Measurements from ENCODE around the gene GPD1L.
"Not testable (repeated sequence)": the region's sequence is repeated elsewhere in the genome, so short reads cannot be mapped to it uniquely, and the experiment has no call there.

The GPD1L gene

DNA sequence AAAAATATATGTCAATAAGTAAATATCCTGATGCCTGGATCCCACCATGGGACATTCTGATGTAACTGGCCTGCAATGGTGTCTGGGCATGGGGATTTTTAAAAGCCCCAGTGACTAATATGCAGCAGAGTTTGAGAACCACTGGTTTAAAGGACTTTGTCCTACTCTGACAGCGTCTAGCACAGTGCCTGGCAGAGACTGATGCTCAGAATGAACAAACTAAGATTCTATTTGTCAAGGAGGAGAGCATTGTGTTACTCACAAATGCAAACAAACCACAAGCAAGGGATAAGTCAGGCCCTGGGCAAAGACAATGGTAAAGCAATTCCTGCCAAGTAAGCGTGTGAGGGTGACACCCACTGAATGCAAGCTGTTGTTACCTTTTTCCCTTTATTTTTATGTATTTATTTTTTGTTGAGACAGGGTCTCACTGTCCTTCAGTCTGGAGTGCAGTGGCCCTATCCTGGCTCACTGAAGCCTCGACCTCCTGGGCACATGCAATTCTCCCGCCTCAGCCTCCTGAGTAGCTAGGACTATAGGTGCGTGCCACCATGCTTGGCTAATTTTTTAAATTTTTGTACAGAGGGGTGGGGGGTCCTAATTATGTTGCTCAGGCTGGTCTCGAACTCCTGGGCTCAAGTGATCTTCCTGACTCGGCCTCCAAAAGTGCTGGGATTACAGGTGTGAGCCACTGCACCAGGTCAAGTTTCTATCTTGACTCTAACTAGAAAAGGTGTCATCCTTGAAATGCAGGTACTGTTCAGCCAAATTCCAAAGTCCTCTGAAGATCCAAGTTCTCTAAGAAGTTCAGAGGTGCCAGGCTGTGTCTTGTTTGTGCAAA lies 909 bp upstream of the GPD1L start:
- DNase-seq (ENCODE audit: low read depth, low spot score), result no peak

DNA sequence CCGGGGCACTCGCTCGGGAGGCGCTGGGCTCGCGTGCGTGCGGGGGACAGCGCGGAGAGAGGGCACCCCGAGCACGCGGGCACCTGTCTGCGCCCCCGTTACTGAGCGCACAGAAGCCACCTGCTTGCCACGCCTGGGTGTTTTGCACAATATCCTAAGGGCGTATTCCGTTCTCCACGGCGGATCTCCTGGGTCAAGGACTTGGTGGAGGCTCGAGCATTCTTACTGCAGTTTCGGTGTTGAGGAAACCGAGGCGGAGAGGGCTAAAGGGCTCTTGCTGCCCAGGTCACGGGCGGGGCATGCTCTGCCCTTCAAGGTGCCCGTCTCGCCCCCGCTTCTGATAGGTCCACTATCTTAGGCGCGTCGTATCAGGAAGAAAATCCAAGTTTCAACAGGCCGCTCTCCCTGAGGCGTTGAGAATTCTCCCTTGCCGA lies 526 bp downstream of the GPD1L start:
- no peak for DNase-seq (ENCODE audit: low read depth, low spot score)

DNA sequence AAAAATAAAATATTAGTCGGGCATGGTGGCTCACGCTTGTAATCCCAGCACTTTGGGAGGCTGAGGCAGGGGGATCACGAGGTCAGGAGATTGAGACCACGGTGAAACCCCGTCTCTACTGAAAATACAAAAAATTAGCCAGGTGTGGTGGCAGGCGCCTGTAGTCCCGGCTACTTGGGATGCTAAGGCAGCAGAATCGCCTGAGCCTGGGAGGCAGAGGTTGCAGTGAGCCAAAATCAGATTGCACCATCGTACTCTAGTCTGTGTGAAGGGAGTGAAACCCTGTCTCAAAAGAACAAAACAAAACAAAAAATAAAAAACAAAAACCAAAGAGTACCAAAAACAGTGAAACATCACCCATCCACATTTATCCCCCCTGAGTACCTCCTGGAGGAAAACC lies 1.8 kb downstream of the GPD1L start:
- DNase-seq (ENCODE audit: low read depth, low spot score), result not testable (repeated sequence)

DNA sequence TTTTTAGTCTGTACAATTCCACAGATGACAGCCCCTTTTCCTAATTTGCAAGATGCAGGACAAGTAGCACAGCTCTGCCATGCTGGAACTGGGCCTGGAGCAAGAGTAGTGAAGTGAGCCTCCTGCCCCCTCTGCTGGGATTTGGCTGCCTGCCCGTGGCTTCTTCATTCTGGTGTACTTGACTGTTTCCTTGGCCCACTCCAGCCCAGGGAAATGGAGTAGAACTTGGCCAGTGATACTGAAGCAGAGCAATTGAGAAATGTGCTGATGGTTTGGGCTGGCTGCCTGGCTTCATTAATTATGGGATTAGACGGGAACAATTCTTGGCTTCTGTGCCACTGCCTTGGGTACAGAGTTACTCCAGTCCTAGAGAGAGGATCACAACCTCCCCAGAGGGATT lies 2.8 kb downstream of the GPD1L start:
- DNase-seq (ENCODE audit: low read depth, low spot score), result no peak

DNA sequence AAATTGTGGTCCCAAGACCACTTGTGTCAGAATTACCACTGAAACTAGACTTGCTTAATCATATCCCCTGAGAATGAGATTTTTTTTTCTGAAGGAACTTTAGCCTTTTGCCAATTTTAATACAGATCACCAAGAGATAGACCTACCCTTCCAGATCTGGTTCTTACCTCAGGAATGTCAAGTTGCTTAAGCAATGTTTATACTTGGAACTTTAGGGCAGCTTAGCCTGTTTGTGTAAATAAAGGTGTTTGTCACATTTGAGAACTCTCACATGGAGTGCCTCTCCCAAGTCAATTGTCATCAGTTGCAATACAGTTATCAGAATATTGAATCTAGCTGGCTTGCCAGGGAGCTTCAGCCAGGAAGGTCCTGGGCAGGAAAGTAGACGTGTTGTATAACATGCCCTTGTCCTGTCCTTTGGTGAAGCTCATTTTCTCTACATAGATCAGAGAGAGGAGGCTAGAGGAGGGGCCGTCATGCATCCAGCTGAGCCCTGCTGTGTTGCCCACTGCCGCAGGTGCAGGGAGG lies 3.9 kb downstream of the GPD1L start:
- DNase-seq (ENCODE audit: low read depth, low spot score), result no peak

DNA sequence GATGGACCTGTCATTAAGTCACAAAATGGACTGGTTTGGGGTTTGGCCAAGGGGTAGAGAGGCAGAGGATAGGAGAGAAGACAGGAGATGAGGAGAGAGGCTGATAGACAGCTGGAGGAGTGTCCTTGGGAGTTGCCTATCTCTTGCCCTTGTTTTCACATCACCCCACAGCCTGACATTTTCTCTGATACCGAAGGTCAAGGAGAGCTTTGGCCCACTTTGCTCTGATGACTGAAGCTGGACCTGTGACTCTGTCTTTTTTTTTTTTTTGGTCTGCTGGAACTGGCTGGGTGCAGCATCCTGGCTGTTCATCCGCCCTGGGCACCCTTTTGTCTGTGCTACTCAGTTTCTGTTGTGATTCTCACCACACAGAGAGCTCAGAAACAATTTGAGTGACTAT lies 5.1 kb downstream of the GPD1L start:
- DNase-seq (ENCODE audit: low read depth, low spot score), result no peak

DNA sequence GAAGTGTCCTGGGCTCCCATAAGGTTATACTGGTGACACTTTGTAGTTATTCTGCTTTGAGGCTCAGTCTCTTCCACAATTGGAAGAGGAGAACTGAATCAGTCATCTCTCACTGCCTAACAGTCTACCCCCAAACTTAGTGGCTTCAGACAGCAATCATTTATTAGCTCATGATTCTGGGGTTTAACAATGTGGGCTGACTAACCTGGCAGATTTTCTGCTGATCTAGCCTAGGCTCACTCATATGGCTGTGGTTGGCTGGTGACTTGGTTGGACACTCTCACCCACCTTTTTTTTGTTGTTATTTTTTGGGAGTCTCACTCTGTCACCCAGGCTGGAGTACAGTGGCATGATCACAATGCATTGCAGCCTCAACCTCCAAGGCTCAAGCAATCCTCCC lies 7.1 kb downstream of the GPD1L start:
- DNase-seq (ENCODE audit: low read depth, low spot score), result no peak

DNA sequence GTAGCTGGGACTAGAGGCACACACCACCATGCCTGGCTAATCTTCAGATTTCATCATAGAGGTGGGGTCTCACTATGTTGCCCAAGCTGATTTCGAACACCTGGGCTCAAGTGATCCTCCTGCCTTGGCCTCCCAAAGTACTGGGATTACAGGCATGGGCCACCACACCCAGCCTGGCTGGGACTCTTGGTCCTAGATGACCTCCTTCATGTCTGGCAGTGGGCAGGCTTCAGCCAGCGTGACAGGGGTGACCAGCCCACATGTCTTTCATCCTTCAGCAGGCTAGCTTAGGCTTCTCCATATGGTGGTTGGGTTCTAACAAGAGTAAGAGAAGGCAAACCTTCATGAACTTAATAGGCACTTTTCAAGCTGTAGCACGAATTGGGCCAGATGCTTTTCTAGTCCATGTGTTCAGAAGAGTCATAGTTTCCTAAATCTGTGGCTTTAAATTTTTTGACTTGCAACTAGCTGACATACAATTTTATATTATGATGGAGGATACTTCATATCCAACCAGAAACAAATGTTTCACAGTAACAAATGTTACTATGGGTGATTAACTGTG lies 7.6 kb downstream of the GPD1L start:
- no peak for DNase-seq (ENCODE audit: low read depth, low spot score)

DNA sequence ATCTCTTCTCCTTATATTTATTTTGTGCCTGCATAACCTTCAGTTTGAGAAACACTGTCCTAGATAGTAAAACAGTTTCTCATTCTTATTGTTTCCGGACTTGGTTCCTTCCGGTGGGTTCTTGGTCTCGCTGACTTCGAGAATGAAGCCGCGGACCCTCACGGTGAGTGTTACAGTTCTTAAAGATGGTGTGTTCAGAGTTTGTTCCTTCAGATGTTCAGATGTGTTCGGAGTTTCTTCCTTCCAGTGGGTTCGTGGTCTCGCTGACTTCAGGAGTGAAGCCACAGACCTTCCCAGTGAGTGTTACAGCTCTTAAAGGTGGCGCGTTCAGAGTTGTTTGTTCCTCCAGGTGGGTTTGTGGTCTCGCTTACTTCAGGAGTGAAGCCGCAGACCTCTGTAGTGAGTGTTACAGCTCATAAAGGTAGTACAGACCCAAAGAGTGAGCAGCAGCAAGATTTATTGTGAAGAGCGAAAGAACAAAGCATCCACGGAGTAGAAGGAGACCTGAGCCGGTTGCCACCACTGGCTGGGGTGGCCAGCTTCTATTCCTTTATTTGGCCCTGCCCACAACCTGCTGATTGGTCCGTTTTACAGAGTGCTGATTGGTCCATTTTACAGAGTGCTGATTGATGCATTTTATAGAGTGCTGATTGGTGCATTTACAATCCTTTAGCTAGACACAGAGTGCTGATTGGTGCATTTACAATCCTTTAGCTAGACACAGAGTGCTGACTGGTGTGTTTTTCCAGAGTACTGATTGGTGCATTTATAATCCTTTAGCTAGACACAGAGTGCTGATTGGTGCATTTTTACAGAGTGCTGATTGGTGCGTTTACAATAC lies 8.3 kb downstream of the GPD1L start:
- DNase-seq (ENCODE audit: low read depth, low spot score), result not testable (repeated sequence)

DNA sequence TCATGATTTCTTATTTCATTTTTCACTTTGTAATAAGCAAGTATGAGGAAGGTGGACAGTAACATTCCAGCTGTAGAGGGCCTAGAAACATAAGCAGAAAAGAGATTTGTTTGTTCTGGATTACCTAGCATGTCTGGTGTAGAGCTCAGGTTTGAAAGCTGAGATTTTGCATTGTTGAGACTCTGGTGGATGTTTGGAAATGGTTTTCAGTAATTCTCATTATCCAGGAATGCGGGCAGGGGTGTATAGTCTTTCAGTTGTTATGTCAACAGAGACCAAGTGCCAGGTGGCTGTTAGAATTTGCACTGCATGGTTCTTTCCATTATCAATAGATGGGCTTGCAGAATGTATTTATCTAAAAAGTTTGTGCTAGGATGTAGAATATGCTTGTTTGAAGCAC lies 10.9 kb downstream of the GPD1L start:
- DNase-seq (ENCODE audit: low read depth, low spot score), result no peak

DNA sequence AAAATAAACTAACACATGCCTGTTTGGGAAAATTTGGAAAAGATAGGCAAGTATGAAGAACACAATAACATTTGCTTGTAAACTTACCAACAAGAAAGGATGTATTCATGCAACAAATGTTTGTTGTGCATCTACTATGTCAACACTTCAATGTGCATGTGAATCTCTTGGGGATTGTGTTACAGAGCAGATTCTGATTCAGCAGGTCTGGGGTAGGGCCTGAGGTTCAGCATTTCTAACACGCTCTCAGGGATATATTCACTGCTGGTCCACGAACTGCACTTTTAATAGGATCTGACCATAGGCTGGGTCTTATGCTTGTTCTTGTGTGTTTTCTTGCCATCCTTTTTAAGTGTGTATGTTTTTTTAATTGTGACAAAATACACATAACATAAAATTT lies 11.8 kb downstream of the GPD1L start:
- no peak for DNase-seq (ENCODE audit: low read depth, low spot score)

DNA sequence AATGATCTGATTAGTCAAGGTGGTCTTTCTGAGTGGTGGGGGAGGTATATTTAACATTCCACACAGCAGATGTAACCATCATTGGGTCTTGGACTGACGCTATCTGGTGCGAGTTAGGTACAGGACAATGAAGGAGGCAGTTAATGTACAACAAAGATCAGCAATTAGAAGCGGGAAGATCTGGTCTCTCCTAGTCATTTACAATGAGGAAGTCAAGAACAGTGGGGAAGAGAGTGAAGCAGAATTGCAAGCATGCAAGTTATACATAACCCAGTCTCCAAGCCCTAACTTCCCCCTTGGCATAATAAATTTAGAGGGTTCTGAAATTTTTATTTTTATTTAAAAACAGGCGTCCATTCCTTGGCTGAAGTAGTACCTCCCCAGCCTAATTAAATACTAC lies 14.1 kb downstream of the GPD1L start:
- no peak for DNase-seq (ENCODE audit: low read depth, low spot score)

DNA sequence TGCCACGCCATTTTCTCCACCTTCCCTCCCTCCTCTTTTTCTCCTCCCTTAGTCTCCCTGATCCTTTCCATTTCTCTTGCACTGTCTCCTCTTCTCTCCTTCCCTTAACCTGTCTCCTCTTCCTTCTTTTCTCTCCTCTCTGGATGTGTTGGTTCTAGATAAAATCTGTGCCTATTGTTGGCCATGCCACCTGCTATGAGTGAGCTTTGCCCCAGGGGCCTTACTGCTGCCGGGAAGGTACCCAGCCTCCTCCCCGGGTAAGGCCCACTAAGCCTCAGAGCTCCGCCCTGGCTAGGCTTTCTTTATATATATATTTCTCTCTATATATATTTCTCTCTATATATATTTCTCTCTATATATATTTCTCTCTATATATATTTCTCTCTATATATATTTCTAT lies 14.7 kb downstream of the GPD1L start:
- DNase-seq (ENCODE audit: low read depth, low spot score), result no peak

DNA sequence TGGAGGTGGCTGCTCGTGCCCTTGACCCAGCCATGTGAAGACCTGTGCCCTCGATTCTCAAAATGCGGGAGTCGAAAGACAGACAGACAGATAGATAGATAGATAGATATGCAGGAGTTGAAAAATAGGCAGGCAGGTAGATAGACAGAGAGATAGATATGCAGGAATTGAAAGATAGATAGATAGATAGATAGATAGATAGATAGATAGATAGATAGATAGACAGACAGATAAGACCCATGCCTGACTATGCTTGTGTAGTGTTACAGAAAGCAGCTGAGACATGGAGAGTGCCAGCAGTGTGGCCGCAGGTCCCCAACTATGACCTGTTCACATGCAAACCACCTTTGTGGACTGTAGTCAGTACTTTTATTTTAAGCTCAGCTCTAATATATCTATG lies 17.2 kb downstream of the GPD1L start:
- no peak for DNase-seq (ENCODE audit: low read depth, low spot score)

DNA sequence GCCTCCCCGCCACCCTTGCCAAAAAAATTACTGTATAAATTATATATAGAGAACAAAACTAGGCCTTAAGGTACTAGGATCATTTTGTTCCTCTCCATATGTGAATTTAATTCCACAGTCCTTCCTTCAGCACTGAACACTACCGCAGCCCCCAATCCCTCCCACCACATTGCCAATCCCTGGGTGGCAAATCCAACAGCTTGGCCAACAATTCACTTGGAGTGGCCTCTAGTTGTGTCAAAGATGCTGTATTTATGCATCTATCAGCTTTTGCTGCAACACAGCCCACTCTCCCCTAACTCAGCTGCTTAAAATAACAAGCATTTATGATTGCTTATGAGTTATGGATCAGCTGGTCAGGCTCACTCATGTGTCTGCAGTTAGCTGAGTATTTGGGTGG lies 18.6 kb downstream of the GPD1L start:
- DNase-seq (ENCODE audit: low read depth, low spot score), result no peak

DNA sequence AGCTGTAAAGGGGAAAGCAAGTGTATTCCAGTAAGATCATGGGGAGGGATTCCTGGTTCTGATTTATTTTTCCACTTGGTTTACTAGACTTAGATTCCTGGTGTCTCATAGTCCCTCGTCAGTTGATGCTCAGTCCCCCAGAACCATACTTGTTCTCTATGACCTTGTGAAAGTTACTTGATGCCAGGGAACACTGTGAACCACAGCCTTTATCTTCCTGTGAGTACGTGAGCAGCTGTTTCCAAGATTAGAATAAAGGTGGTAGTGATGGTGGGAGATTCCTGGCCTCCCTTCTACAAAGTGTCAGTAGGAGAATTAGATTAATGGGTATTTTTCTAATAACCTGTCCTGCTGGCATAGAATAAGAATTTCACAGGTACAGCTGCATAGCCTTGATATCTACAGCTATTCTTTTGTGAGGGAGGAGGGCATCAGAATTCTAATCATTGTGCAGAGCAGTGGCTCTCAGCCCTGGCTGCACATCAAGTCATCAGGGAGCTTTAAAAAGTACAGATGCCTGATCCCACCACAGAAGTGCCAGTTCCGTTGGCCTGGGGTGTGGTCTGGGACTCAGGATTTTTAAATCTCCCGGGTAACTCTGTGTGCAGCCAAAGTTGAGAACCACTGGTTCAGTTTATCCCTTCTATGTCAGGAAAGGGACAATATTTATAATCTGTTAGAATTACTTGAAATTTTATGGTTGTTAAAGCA lies 20.0 kb downstream of the GPD1L start:
- no peak for DNase-seq (ENCODE audit: low read depth, low spot score)

DNA sequence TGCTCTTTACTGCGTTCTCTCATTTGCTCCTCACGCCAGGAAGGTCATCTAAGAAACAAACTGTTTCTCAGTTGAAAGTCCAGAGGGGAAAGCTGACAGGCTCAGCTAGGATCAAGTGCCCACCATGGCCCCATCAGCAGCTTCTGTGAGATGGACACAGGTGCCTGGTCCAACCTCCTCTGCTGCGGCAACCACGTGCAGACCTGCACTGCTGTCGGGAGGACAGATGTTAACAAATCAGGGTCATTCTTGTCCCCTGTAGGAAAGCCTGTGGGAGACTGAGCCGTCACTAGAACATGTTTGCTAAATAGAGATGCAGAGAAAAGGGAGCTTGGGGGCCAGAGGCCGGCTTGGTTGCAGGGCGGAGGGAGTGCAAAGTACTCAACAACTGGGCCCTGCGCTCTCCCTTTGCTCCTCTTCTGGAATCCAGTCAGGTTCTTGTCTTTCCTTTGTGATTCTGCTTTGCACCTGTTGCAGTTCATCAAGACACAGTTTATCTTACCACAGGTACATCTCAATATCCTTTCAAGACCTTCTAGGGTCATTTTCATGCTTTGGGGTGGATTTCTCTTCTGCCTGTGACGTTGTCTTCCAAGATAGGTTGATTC lies 20.9 kb downstream of the GPD1L start:
- DNase-seq (ENCODE audit: low read depth, low spot score), result no peak

DNA sequence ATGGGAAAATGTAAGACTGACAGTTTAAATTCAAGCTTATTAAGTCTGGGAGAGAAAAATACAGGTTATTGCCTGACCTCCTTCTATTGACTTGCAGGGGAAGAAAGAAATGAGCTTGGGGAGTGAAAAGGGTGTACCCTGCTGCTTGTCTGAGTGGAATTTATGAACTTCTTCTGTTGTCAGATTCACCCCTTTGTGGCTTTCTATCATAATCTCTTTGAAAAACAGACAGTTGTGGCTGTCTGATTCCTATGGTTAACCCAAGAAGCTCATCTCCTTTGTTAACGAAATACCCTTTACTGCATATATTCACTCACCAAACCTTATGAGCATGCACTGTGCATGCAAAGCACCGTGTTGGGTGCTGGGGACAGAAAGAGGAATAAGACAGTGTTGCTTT lies 22.5 kb downstream of the GPD1L start:
- no peak for DNase-seq (ENCODE audit: low read depth, low spot score)

DNA sequence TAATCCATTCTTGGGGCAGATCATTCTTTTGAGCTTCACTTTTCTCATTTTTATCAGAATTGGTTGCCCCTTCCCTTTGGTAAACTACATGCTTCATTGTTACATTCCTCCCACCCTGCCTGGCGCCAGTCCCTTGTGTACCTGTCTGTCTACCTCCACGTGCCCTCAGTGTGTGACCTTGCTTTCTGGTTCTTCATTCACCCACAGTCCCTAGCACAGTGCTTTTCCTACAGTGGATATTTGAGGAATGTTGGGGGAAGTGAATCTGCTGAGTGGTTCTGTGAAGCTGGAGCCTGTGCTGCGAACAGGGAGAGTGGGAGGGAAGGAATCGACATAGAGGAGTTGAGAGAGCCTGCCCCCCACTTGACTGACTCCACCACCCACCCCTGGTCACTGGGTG lies 23.4 kb downstream of the GPD1L start:
- no peak for DNase-seq (ENCODE audit: low read depth, low spot score)

DNA sequence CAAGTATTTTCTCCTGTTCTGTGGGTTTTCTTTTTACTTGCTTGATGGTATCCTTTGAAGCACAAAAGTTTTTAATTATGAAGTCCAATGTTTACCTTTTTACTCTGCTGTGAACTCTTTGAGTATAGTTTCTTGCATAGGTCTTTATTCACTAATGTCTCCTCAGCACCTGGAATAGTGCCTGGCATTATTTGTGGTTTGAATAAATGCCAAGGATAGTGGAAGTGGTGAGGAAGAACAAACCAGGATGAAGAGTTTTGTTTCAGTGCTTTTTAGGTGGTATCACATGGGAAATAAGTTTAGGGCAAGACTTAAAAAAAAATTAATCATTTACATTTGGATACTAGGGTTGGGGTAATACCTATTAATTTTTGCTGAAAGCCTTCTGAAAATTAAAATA lies 25.7 kb downstream of the GPD1L start:
- no peak for DNase-seq (ENCODE audit: low read depth, low spot score)

DNA sequence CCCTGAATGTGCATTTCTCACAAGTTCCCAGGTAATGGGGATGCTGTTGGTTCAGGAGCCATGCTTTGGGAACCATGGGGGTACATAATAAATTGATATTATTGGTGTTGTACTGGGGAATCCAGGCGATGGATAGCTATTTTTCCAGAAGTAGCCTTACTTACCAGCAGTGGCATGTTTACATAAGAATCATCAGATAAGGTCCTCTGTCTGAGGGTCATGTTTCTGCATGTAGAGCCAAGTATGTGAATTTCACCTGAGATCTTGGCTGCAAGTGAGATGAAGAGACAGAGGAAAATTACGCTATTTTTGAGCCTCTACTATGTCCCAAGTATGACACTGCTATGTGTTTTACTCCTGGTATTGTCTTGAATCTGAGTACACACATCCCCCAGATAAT lies 26.3 kb downstream of the GPD1L start:
- no peak for DNase-seq (ENCODE audit: low read depth, low spot score)
